CD4-positive, alpha-beta T cell treated with Interleukin-15 for 4 hours (primary cell): Measurements from ENCODE around the gene TMEM53.
A peak's percentile ranks its signal among the peaks of the same experiment; 100 is the strongest.

Source experiments
- DNase-seq: peaks from one replicate; pipeline ENCODE4 v3.0.0-alpha.2; 2020; ENCODE audit warnings: low spot score

Gene TMEM53

GRCh38 chr1:44696789-44697345 is 22.6 kb upstream of the TMEM53 start:
- peak; percentile 37 for DNase-seq

- DNase-seq, result no peak
Observed at GRCh38 chr1:44696101-44696500, 21.8 kb upstream of the TMEM53 start.

GRCh38 chr1:44695671-44696070 is 21.4 kb upstream of the TMEM53 start:
- no peak for DNase-seq

GRCh38 chr1:44694863-44695478 is 20.7 kb upstream of the TMEM53 start:
- no peak for DNase-seq

GRCh38 chr1:44693900-44694299 is 19.6 kb upstream of the TMEM53 start:
- no peak for DNase-seq

- DNase-seq, result no peak
Observed at GRCh38 chr1:44693159-44693558, 18.9 kb upstream of the TMEM53 start.

GRCh38 chr1:44689447-44689765 is 15.1 kb upstream of the TMEM53 start:
- no peak for DNase-seq

GRCh38 chr1:44688760-44689446 is 14.6 kb upstream of the TMEM53 start:
- DNase-seq, result no peak

- no peak for DNase-seq
Observed at GRCh38 chr1:44685881-44686280, 11.6 kb upstream of the TMEM53 start.

GRCh38 chr1:44685218-44685617 is 10.9 kb upstream of the TMEM53 start:
- DNase-seq, result no peak

- DNase-seq, result no peak
Observed at GRCh38 chr1:44684525-44684924, 10.2 kb upstream of the TMEM53 start.

- DNase-seq, result no peak
Observed at GRCh38 chr1:44682883-44683265, 8.6 kb upstream of the TMEM53 start.

GRCh38 chr1:44681905-44682882 is 7.9 kb upstream of the TMEM53 start:
- no peak for DNase-seq

GRCh38 chr1:44679468-44679867 is 5.2 kb upstream of the TMEM53 start:
- no peak for DNase-seq

GRCh38 chr1:44678626-44679025 is 4.3 kb upstream of the TMEM53 start:
- no peak for DNase-seq

GRCh38 chr1:44678120-44678519 is 3.8 kb upstream of the TMEM53 start:
- no peak for DNase-seq

- DNase-seq, result peak; percentile 25
Observed at GRCh38 chr1:44677201-44677766, 3.0 kb upstream of the TMEM53 start.

- DNase-seq, result no peak
Observed at GRCh38 chr1:44676484-44677200, 2.4 kb upstream of the TMEM53 start.

- no peak for DNase-seq
Observed at GRCh38 chr1:44675186-44675585, 905 bp upstream of the TMEM53 start.

GRCh38 chr1:44673675-44674112 is 587 bp downstream of the TMEM53 start:
- DNase-seq, result no peak

GRCh38 chr1:44672961-44673674 is 1.2 kb downstream of the TMEM53 start:
- no peak for DNase-seq
